ENCODE measurements around the gene AUTS2.
"Not testable (repeated sequence)": the region's sequence is repeated elsewhere in the genome, so short reads cannot be mapped to it uniquely, and the experiment has no call there.

AUTS2 gene

DNA sequence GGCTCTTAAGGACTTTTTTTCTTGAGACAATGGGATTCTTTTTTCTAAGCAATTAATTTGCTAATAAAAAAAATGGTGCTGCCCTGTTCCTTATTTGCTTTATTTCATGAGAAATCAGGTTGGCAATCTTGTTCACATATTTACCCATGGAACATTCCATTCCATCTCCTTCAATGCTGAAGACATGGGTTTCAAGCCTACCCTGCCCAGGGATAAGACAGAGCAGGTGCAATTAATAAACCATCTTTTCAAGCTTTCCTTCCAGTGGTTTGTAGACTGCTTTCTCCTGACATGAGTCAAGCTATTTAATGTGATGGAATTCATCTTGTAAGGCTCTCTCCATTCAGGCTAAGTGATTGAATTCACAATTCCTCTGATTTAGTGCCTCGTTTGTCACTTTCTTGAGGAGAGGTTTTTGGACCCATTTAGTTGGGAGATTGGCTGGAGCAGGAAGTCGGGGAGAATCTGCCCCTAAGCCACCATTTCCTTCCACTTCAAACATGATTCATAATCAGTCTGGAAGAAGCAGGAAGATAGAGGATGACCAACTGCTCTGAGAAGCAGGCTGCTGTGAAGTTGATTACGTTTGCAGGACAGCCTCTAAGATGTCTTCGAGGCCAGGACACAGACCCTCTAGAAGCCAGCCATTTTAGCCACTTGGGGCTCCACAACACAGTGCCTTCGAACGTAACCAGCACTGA is 981.3 kb downstream of the AUTS2 start:
- DNase-seq: no peak

DNA sequence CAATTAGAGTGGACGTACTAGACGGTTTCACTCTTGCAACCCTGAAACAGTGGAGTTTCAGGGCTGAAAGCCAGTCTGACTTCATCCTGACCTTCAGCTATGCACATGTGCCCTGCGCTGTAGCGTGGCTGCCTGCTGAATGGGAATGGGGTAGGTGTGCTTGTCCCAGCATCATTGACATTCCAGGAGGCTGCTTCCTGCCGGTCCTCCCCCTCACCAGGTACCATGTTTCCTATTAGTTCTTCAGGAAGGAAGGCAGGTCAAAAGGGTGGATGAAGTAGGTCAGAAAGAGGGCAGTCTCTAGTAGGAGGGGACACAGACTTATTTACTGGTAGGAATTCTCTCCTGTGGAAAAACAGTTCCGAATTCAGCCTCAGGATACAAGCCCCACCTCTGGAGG is 981.9 kb downstream of the AUTS2 start:
- no peak for DNase-seq

DNA sequence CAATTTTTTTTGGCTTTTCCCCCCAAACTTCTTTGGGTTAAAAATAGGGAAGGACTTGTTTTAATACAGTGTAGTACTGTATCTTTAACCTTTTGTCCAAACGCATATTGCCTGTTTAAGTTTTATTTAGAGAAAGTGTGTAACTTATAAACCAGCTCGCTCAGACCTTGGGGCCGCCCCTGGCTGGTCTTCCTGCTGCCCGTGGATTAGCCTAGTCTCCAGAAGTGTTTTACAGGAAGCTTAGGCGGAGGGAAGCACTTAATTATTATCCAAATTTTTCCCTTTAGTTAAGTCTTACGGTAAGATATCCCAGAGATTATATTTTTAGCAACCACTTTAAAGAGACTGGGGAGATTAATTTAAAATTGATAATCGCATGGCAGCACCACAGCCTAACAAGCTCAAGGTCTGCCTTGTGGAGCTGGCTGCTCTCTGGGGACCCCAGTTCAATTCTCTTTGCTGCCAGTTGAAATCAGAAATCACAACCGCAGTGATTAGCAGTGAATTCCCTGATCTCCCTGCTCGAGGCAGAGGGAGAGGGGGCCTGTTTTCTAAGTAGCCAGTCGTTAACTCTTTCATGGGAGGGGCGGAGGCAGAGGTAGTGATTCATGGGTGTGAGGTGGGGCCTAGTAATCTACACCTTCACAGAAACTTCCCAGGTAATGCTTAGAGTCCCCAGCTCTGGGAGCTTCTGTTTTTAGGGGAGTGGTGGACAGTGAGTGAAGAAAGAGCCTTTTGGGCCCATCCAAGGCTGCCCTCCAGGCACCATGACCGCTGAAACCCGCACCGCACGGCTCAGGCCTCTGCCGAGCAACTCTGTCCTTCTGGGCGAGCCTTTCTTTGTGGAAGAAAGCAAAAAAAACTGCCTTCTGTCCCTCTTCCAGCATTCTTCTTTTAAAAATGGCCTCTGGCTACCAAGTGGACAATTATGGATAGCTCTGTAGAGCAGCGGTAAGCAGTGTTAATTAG is 984.9 kb downstream of the AUTS2 start:
- DNase-seq: no peak

DNA sequence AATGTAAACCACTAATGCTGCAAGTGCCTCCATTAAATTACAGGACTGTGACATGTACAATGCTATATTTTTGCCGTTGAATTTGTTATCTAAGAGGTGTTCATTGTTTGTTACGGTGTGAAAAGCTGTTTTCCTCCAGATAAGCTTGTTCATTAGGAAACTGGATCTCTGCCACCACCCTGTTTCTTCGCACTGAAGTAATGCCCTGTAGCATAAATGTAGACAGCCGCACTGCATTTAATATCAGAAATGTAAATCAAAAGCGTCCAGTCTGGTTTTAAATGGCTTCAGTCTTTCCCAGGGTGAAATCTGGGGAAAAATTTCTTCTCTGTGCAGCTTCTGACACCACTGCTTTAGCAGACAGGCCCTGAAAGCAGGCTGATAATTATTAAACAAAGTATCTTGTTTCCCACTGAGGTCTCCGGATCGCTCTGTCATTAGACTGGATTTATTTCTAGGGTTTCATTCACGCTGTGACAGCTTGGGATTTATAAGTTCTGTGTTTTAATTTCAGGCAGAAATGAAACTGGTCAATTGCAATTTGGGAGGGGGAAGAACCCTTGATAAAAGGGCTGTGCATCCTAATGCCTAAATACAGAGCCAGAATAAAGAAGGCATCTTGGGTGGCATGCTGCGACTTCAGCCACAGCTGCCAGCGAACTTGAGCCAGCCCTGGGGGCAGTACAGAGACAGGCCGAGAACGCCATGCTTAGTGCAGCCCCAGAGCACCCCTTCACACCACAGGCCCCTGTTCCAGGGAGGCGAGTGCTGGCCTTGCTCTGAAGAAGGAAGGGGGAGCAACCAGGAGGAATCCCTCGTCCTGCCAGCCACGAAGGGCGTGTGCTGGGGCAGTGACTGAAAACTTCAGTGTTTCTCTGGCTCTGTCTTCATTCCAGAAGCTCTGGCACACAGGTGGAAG is 985.9 kb downstream of the AUTS2 start:
- DNase-seq: peak; percentile 67

DNA sequence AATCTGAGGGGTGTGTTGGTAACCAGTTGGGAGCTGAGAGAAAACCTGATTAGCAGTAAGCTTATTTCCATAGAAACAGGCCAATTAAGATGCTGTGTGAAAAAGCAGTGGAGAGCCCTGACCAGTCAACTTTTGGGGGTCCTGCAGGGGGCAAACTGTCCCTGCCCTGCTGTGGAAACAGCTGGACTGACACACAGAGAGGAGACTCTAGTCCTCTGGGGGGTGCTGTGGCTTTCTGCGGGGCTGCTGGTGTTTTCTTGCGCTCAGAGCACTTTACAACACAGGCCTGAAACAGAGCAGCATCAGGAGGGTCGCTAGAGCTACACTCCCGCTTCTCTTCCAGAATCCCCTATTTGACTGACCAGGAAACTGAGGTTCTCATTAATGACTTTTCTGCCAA is 986.8 kb downstream of the AUTS2 start:
- no peak for DNase-seq

DNA sequence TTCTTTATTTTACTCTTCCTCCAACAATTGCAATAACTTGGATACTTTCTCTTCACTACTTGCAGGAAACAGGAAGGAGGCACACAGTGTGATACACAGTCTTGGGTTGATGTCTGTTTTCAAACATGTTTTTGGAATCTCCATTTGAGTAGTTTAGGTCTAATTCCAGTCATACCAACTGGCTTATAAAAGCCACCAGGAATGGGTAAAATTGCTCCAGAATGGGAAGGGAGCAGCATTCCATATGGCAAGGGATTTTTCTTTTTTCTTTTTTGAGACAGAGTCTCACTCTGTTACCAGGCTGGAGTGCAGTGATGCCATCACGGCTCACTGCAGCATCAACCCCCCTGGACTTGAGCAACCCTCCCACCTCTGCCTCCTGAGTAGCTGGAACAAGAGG is 988.5 kb downstream of the AUTS2 start:
- no peak for DNase-seq

DNA sequence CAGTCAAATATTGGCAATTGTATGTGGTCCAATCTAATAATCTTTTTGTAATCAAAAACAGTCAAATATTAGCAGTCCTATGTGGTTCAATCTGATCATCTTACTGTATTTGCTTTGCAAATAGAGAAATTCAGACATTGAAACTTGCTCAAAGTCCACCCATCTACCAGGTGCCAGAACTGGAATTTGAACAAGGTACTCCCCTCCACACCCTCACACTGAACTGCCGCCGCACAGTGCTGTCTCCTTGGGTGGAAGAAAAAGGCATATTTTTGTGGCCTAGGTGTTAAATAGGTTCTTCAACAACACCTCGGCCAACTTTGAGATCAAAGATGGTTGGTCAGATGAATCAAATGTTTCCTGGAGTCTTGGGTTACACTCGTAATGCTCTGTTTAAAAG is 989.5 kb downstream of the AUTS2 start:
- no peak for DNase-seq

DNA sequence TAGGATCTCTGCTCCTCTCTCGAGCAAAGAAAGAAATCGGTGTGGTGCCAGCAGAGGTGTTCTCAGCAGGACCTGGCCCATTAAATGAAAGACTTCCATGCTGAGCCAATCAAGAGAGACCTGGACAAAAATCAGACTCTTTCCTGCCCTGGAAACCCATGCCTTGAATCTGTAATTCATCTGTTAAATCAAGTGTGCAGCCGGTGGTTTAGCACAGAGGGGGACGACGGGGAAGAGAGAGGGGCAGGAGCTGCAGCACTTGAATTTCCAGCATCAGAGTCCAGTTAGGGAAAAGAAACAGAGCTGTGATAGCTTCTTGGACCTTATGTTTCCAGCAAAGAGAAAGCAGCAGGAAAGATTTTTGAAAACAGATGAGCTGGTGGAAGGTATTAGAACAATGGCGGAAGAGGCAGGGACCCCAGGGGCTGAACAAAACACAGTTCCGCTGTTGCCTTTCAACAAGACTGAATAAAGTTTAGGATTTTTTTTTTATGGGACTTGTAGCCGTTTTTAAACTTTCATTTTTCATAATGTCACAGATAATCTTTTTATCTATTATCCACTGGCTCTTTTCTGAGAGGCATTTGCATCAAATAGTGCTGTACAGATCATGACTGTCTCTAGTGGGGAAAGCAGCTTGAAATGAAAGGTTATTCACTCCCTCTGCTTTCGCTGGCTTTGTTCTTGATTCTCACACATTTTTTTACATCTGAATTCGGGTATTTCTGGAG is 990.1 kb downstream of the AUTS2 start:
- DNase-seq: no peak

DNA sequence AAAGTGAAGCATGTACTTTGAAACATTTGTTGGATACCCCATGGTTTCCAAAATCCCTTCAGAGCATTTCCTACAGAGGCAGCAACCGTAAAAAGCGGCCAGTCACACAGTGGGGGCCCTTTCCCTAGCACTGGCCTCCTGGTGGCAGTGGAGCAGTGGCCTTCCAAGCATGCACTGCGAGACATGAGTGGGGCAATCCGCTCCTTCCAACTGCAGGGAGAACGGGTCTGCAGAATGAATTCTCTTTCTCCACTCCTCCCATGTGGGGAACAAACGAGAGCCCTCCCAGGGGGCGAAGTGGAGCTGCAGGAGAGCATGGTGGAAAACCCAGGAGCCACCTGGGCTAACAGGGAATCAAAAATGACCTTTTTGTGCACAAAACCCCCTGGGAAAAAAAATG is 990.7 kb downstream of the AUTS2 start:
- no peak for DNase-seq

DNA sequence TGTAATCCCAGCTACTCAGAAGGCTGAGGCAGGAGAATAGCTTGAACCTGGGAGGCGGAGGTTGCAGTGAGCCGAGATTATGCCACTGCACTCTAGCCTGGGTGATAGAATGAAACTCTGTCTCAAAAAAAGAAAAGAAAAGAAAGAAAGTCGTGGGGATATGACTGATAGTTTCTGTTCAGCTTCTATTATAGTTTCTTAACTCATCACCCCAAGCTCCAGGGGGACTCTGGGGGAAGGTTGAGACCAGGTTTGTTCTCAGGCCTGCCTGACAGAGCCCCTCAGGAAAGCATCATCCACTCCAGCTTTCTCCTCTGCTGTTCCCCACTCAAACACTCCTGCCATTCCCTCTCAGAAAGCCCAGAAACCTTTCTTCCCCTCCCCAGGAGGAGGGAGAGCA is 991.3 kb downstream of the AUTS2 start:
- DNase-seq: no peak

DNA sequence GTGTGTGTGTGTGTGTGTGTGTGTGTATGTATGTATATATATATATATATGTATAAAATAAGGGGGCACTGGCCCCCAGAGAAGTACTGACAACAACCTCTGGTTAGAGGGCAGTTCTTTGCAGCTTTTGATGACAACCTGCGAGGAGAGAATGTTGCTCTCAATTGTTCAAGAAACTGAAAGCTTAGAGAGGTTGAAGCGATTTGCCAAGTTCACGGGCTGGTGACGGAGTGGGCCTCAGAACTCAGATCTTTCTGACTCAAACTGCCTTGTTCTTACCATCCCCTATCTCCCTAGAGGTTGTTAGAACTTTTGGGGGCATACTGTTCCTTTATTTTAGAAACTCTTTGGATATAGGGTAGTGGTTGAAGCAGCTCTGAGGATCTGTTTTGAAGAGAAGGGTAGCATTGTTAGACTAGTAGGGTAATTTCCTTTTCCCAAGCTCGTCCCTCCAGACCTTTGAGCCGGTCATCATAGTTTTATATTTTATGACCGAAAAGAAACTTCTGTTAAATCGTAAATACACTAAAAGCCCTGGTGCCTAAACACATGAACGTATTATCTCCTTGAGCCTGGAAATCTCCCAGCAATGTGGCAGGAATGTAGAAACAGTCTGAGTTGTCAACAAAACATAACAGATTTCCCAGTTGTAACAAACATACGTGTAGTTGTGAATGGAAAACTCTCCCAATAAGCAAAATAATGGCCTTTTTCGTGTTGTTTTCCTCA is 992.0 kb downstream of the AUTS2 start:
- DNase-seq: no peak

DNA sequence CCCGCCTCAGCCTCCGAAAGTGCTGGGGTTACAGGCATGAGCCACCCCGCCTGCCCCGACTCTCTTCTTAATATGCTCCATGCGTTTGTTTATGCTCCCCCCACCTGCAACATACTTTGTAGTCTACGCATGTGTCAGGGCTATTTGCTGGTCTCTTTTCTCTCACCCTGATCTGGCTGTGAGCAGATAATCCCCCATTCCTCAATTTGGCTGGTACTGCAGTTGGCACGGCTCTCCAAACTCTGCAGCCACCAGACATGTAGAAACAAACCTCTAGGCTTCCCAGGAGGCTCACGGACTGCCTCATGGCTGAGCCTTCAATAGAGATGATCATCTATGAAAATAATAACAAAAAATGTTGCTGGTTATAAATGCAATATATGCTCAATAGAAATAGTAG is 993.4 kb downstream of the AUTS2 start:
- DNase-seq: peak; percentile 64

DNA sequence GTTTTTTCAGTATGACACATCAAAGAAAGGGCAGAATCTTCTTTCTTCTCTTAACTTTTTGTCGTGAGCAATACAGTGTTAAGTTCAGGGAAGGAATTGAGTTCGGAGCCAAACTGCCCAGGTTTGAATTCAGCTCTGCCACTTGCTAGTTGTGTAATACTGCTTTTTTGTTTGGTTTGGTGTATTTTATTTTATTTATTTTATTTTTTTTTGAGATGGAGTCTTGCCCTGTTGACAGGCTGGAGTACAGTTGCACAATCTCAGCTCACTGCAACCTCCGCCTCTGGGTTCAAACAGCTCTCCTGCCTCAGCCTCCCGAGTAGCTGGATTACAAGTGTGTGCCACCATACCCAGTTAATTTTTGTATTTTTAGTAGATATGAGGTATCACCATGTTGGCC is 993.9 kb downstream of the AUTS2 start:
- no peak for DNase-seq

DNA sequence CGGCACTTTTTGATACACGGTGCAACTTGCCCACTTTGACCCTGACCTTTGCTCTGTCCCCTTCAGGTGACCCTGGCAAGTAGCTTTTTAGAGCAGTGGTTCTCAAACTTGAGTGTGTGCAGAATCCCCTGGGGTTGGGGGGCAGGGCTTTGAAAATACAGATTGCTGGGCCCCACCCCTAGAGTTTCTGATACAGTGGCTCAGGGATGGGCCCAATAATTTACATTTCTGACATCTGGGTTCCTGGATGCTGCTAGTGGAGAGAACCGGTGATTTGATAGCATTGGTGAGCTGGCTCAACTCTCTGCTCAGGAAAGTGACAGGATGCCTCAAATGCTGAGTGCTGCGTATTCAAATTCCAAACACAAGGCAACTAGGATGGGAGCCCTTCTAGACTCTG is 995.9 kb downstream of the AUTS2 start:
- DNase-seq: no peak

DNA sequence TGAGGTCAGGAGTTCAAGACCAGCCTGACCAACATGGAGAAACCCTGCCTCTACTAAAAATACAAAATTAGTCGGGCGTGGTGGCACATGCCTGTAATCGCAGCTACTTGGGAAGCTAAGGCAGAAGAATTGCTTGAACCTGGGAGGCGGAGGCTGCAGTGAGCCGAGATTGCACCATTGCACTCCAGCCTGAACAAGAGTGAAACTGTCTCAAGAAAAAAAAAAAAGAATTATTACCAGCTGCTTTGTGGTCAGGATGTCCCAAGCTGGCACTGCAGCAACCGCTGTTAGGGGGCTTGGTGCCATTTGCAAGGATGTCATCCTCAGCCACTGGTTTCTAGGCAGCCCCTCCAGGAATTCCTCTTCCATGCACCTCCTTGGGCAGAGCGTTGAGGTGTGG is 996.6 kb downstream of the AUTS2 start:
- not testable (repeated sequence) for DNase-seq

DNA sequence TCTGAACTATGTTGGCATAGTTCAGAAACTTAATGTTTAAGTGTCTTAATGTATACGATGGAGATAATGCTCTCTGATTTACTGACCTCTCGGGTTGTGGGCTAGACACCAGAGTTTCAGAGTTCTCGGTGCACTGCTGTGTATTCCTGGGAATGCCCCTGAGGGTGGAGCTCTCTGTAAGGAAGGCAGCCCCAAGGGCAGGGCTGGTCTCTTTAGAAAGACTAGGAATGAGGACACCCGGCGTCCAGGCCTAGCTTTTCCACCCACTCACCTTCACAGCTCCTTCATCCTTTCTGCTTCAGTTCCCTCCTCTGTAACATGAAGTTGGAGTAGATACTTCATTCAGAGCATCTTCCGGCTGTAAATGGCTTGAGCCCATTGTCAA is 997.1 kb downstream of the AUTS2 start:
- peak; percentile 49 for DNase-seq

DNA sequence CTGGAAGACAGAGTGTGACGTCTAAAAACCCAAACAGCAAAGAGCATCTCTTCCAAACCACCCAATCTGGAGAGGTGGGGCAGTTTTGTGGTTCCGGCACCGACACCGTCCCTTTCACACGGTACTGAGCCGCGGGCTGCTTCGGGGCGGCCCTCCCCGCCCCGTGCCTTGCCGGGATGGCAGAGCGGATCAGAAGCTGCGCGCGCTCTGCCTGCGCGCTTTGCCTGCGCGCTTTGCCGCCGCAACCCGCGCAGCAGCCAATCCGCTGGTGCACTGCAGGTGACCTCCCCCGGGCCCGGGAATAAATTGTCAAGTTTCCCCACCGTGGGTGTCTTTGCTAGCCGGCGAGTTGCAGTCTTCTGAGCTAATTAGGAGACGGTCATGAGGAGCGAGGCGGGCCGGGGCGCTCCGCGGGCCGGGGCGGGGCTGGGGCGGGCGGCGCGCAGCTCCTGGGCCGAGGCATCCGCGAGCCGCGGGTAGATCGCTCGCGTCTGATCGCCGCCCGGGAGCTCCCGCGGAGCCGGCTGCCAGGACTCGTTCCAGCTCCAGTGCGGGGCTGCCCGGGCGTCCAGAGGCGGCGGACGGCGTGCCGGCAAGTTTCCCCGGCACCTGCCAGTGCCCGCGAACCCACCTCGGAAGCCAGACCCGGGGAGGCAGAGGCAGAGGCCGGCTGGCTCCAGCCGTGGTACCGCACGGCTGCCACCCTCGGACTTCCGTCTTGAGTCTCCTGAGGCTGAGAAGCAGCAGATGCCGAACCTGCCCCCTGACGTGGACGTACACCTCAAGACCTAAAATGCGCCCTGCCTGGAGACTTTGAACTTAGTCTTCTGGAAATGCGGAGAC is 997.7 kb downstream of the AUTS2 start:
- peak; percentile 49 for DNase-seq

DNA sequence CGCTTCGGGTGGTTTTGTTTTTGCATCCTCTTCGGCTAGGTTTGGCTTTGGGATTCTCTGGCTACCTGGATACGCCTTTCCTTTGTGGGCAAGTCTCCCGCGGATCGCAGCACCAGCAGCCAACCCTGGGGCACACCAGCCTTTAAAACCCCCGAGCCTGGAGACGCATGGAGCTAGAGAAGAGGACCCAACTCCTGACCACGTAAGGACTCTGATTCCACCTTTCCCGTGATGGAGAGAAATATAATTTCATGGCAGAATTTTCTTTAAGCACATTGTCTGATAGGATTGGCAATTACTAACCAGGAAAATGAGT is 998.3 kb downstream of the AUTS2 start:
- DNase-seq: peak; percentile 11

DNA sequence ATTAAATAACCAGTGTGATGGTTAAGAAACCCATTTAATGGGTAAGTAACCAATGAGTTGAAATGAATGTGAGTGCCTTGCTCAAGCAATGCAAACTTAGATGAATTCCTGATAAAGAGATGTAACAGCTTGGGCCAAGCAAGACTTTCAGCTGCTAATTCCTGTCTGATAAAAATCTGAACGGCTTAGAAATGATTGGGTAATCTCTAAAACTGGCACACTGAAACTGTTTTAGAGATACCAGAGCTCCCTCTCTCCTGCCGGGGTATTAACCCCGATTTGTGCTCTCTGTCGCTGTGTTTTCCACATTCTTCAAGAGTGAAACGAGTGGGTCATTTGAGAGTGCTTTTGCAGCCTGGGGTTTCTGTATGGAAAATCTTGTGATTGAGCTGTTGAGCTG is 998.8 kb downstream of the AUTS2 start:
- DNase-seq: no peak

DNA sequence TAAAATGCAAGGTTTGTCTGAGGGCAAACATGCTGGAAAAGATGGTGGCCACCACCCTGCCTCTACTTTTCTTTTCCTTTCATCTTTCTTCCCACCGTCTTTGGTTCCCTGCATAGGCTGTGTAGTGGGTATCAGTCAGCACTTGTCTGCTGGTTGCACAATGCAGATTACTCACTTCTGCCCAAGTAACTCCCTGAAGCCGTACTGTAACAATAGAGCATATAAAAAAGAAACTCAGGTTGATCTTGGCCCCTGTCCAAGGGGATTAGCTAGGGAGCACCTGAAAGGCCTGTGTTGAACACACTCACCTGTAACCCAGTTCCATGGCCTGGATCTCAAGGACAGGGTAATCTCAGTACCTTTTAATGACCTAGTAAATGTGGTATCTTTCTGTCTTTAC is 1000.7 kb downstream of the AUTS2 start:
- DNase-seq: no peak
